ENCODE data around the gene DRG1.
"Not testable (repeated sequence)": the region's sequence is repeated elsewhere in the genome, so short reads cannot be mapped to it uniquely, and the experiment has no call there.

DRG1 gene, protein sequence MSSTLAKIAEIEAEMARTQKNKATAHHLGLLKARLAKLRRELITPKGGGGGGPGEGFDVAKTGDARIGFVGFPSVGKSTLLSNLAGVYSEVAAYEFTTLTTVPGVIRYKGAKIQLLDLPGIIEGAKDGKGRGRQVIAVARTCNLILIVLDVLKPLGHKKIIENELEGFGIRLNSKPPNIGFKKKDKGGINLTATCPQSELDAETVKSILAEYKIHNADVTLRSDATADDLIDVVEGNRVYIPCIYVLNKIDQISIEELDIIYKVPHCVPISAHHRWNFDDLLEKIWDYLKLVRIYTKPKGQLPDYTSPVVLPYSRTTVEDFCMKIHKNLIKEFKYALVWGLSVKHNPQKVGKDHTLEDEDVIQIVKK

DNA sequence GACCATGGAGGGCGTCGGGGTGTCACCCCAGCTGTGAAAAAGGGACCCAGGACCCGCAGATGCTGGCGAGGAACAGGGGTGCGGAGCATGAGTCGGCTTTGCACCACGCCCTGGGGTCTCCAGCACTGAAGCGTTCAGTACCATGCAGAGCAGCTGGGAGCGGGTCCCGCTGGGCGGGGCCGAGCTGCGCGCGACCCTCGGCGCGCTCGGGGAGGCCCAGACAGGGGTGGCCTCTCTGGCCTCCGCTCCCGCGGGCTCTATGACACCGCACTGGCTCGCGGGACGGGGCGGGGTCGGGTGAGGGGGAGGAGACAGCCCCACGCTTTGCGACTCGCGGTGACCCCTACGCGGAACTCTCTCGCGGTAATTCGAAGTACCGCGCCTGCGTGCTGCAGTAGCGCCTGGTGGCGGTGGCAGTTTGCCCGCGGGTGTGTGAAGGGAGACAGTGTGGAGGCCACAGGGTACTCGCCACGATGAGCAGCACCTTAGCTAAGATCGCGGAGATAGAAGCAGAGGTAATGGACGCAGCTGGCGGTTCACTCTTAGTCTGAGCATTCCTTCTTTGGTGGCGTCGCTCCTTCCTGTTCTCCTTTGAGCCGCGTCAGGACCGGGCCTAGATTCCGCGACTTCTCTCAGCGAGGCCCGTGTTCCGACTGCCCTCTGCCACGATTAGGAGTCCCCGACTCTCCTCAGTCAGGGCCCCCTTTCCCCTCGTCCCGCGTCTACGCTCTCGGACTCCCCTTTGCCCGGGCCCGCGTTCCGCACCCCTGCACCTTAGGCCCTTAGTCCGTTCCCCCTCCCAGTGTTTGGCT is at the start of gene DRG1:
TSS of gene DRG1 (plus strand) at position 394 of the 812 bp plus-strand sequence. CDS start at position 474, 80 bp downstream.
- peak; percentile 81 for DNase-seq (ENCODE audit: low read depth)

DNA sequence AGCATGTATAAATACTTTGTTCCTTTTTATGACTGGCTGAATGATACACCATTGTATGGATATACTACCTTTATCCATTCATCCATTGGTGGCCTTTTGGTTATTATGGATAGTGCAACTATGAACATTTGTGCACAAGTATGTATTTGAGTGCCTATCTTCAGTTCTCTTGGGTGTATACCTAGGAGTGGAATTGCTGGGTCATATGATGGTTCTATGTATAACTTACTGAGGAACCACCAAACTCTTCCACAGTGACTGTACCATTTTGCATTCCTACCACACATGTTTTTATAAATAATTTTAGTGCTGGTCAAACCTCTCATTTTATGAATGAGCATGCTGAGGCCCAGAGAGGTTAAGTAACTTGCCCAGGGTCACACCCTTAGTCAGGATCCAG is 49.4 kb upstream of the DRG1 start:
- no peak for DNase-seq (ENCODE audit: low read depth)

DNA sequence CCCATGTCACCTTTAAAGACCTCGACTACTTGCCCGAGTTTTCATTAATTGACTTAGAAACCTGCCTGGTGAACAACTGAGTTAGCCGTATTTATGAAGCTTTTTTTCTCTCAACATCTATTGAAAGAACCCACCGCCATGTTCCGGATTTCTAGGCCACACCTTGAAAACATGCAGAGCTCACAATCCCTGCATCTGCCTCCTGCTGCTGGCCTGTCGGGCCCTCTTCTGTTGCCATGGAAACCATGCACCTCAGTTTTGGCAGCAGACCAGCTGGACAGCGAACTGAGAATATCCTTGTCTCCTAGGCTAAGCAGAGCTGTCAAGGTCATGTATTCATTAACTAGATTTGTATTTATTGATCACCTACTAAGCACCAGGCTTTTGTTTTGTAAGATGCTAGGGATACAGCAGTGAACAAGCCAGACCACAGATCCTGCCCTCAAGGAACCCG is 49.0 kb upstream of the DRG1 start:
- DNase-seq (ENCODE audit: low read depth) = no peak

DNA sequence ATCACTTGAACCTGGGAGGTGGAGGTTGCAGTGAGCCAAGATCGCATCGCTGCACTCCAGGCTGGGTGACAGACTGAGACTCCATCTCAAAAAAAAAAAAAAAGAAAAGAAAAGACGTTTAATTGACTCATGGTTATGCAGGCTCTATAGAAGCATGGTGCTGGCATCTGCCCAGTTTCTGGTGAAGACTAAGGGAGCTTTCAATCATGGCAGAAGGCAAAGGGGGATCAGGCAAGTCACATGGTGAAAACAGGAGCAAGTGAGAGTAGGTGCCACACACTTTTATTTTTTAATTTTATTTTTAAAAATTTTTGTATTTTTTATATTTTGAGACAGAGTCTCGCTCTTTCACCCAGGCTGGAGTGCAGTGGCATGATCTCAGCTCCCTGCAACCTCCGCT is 44.9 kb upstream of the DRG1 start:
- DNase-seq (ENCODE audit: low read depth) = no peak

DNA sequence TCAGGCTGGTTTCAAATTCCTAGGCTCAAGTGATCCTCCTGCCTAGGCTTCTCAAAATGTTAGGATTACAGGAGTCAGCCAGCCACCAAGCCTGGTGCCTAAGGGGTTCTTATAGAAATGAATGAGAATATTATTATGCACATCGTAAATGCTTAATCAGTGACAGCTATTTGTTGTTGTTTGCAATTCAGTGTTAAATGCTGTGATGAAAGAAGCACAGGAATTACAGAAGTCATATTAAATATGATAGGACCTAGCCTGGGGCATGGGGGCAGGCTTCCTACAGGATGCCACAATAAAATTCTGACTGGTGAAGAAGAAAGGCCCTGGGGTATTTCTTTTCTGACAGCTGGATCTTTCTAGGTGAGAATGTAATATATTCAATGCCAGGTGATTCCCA is 39.4 kb upstream of the DRG1 start:
- DNase-seq (ENCODE audit: low read depth) = no peak

DNA sequence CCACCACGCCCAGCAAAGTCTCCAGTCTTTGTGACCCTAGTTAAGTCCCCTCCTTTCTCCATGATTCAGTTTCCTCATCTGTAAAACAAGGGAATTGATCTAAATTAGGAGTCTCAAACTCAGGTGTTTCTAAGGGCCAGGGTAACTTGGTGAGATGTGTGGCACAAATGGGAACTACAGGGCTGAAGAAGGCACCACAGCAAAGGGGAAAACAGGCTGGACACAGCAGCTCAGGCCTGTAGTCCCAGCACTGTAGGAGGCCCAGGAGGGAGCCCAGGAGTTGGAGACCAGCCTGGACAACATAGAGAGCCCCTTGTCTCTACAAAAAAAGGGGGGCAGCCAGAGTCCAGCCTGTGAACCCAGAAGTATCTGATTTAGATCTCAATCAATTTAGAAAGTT is 37.7 kb upstream of the DRG1 start:
- no peak for DNase-seq (ENCODE audit: low read depth)

DNA sequence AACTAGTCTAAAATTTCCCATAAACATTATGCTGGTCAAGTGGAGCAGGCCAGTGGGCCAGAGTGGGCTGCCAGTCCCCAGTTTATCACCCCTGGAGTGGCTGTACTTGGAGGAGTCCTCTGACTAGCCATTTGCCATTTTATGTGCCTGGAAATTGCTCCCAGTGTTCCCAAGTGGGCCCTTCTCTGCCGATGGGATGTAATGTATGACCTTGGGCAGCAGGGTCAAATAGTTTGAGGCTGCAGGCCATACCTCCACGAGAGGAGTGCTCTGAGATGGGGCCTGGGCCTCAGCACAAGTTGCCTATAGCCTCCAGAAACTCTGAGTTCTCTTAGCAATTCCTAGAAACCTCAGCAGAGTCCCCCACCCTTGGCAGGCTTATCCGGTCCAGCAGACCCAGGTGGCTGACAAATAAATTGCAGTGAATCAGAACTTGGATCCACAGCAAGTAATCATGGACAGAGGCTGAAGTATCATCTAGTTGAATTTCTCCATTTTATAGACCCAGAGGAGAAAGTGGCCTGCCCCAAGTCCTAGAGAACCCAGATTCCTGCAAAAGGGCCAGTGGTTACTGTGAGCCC is 35.4 kb upstream of the DRG1 start:
- no peak for DNase-seq (ENCODE audit: low read depth)

DNA sequence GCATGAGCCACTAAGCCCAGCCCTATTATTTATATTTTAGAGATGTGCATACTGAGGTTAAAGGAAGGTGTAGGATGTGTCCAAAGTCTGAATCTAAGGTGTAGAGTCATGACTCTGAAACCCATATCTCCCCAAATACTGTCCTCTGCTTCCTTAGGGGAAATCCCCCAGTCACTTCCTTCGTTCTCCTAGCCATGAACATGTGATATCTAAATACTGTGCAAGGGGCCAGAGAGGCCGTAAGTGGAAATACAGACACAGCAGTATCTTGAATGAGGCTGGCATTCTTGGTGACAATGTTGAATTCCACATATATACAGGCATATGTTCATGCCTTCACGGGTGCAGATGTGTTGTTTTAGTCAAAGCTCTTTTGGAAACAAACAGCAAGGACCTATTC is 32.0 kb upstream of the DRG1 start:
- no peak for DNase-seq (ENCODE audit: low read depth)

DNA sequence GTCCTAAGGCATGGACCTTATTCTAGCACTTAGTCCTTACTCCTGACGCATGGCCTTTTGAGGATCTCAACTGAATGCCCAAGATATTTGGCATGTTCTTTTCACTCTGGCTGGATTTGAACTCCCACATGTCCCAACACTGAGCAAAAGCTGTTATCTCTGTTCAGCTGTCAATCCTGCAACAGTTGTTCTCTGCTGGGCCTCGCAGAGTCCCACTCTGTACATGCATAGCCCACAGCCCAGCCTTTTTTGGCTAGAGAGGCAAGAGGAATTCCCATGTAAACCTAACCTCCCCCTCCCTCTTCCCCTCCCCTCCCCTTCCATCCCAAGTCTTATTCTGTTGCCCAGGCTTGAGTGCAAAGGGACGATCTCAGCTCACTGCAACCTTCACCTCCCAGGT is 21.8 kb upstream of the DRG1 start:
- no peak for DNase-seq (ENCODE audit: low read depth)

DNA sequence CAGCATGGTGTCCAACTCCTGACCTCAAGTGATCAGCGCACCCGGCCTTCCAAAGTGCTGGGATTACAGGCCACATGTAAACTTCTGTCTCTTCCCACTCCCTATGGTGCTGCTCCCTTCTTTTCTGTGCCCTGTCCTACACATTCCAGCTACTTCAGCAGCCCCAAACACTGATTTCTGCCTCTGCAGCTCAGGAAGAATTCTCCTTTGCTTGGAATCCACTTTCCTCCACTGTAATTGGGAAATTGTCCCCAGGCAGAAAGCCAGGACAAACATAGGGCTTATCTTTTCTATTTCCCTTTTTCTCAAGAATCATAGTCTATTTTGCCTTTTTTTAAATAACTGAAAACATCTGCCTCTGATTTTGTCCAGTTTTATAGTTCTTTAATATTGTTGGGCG is 21.3 kb upstream of the DRG1 start:
- DNase-seq (ENCODE audit: low read depth) = no peak

DNA sequence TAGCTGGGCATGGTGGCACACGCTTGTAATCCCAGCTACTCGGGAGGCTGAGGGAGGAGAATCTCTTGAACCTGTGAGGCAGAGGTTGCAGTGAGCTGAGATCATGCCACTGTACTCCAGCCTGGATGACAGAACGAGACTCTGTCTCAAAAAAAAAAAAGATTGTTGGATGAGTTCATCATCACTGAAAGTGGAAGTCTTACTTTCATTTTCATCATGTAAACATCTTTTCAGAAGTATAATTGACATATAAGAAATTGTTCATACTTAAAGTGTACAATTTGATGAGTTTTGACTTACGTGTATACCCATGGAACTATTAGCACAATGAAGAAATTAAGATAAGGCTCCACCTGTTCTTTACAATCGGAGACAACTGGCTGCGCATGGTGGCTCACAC is 20.8 kb upstream of the DRG1 start:
- not testable (repeated sequence) for DNase-seq (ENCODE audit: low read depth)

DNA sequence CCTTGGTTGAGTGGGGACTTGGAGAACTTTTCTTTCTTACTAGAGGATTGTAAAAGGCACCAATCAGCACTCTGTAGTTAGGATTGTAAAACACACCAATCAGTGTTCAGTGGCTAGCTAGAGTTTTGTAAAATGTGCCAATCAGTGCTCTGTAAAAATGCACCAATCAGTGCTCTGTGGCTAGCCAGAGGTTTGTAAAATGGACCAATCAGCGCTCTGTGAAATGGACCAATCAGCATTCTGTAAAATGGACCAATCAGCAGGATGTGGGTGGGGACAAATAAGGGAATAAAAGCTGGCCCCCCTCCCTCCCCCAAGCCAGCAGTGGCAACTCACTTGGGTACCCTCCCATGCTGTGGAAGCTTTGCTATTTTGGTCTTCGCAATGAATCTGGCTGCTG is 5.5 kb upstream of the DRG1 start:
- DNase-seq (ENCODE audit: low read depth) = no peak

DNA sequence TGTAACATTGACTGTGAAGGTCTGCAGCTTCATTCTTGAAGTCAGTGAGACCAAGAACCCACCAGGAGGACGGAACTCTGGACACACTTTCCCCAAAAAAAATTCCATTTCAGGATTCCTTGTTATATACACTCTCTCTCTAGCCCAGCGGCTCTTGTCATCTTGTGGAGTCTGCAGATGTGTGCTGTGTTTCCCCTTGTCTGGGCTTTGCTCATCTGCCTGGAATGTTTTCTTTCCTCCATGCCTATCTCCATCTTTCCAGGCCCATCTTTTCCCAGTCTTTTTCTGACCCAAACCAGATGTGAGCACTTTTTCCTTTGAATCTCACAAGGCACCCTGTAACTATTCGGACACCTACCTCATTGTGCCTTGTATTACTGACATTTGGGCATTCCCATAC is 5.1 kb upstream of the DRG1 start:
- DNase-seq (ENCODE audit: low read depth) = no peak

DNA sequence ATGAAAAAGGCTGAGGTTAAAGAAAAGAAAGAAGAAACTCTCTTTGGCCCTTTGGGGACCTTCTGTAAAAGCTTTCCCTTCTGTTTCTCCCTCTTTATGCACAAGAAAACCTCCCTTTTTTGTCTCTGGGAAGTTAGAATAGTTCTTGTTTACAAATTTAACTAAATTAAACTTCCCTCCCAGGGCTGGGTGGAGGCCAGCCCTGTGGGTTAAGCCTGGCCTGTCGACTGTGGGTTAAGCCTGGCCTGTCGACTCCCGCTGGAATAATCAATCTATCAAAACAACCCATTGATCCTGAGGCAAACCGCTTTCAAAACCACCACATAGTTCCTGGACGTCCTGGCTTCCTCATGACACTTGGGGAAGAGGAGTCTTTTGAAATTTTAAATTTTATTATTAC is 1.2 kb upstream of the DRG1 start:
- DNase-seq (ENCODE audit: low read depth) = no peak

DNA sequence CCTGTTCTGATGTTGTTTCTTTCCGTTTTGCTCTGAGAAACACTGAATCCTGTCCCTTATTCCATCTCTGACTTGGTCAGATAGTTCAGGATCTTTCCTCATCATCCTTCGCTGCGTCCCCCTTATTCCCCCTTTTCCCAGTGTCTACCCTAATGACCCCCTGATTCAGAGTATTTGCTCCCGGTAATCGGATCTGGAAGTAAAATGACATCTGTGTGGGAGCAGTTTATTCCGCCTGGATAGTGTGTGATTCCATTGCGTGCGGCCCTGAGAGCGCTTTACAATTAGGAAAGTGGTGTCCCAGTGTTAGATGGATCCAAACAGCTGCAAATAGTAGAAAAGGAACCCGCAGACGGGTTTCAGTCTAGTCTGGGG is 606 bp downstream of the DRG1 start:
- DNase-seq (ENCODE audit: low read depth) = no peak

DNA sequence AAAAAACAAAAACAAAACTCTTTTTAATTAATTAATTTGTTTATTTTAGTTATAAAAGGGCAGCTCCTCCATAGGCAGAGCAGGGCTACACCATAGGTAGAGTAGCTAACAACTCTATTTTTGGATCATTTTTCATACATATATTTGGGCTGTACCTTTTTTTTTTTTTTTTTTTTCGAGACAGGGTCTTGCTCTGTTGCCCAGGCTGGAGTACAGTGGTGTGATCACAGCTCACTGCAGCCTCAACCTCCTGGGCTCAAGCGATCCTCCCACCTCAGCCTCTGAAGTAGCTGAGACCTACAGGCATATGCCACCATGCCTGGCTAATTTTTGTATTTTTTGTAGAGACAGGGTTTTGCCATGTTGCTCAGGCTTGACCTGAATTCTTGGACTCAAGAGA is 2.9 kb downstream of the DRG1 start:
- not testable (repeated sequence) for DNase-seq (ENCODE audit: low read depth)

DNA sequence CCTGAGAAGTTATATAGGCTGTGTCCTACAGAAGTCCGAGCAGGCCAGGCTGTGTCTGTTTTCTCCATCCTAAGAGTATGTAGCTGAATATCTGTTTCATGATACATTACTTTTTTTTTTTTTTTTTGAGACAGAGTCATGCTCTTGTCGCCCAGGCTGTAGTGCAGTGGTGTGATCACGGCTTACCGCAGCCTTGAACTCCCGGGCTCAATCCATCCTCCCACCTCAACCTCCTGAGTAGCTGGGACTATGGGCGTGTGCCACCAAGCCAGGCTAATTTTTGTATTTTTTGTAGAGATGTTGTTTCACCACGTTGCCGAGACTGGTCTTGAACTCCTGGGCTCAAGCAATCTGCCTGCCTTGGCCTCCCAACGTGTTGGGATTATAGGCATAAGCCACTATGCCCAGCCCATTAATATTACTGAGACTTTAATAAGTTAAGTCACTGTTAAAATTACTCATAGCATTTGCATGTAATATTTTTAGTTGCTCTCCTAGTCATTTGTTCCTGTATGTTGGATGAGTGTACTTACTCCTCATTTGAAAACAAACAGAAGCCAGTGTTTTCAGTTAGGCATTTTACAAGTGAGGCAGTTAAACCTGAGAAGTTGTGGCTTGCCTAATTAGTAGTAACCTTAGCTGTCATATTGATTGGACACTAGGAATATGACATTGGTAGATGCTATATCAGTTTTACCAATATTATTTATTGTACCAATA is 26.1 kb downstream of the DRG1 start:
- no peak for DNase-seq (ENCODE audit: low read depth)

DNA sequence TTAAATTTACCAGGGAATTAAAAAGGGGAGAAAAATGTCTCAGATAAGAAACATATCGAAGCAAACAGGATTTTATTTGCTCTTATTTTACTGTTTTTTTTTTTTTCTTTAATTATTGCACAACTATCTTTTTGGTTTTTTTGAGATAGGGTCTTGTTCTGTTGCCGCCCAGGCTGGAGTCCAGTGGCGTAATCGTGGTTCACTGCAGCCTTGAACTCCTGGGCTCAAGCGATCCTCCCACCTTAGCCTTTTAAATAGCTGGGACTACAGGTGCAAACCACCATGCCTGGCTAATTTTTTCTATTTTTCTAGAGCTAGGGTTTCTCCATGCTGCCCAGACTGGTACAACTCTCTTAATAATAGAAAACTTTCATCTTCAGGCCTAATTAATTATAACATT is 32.5 kb downstream of the DRG1 start:
- no peak for DNase-seq (ENCODE audit: low read depth)

DNA sequence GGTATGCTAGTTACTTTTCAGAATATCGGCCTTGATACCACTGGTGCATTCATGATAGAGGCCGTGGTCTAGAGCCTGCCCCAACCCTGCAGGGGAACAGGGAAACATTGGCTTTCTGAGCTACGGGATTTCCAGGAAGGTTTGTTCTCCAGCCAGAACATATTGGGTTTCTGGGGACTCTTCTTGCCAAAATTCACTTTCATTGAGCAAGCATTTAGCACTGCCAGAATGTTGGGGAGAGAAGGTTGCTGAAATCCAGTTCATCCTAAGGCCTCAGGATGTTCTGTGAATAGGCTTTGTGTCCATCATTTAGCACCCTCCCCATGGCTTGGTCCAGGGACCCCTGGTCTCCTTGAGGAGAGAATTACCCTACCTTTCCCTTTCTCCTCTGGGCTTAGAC is 36.7 kb downstream of the DRG1 start:
- DNase-seq (ENCODE audit: low read depth) = no peak

DNA sequence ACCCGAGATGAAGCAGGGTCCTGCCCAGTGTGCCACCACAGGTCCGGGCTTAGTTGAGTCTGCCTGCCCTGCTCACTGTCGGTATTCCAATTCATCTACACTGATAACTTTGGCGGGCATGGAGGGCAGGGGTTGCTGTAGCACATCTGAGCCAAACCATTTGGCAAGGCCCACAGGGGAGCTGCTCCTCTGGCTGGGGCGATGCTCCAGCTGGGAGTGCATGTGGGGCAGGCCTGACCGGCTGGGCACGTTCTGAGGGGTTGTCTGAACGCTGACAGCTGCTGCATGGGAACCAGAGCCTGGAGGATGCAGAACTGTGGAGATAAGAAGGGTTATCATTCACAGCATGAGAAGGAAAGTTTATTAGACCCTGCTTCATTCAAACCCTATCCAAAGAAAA is 40.4 kb downstream of the DRG1 start:
- DNase-seq (ENCODE audit: low read depth) = no peak

DNA sequence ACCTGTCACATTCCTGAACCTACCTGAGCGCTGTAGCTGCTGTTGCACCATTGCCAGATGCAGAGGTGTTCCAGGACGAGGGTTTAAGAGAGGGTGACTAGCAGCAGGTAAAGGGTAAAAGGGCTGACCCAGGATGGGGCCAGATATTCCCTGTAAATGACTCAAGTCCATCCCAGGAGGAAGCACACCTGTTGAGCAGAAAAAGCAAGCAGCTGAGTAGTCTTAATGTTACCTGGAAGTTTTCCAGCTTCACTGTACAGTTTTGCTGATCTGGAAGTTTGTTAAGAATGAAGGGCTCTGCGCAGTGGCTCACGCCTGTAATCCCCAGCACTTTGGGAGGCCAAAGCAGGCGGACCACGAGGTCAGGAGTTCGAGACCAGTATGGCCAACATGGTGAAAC is 41.3 kb downstream of the DRG1 start:
- DNase-seq (ENCODE audit: low read depth) = no peak

DNA sequence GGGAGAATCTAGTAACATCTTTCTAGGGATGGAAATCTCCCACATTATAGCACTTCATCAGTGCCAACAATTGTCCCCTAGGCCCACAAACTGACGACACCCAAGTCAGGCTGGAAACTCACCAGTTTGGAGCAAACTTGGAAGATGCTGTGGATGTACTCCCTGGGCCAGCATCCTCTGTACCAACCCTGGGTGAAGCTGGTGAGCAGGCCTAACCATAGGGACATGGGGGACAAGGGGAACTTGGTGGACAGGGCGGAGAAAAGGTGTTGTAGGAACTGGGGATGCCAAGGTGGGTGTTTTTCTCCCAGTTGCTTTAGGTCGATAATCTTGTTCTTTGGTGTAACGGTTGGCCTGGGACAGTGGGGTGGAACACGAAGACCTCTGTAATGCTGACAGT is 42.2 kb downstream of the DRG1 start:
- no peak for DNase-seq (ENCODE audit: low read depth)

Data from HS-27A (cell line).